Activated effector memory CD4-positive, alpha-beta T cell treated with anti-CD3 and anti-CD28 coated beads, Interleukin-2, amount 50 U/mL, for 16 hours (primary cell): ENCODE results near the gene SS18L1.
"Not testable (repeated sequence)": the region's sequence is repeated elsewhere in the genome, so short reads cannot be mapped to it uniquely, and the experiment has no call there.

Experiments
- DNase-seq: peaks from one replicate; pipeline ENCODE4 v3.0.0-alpha.2; 2020

SS18L1 gene

GRCh38 chr20:62138204-62138543 is 5.4 kb upstream of the SS18L1 start:
- no peak for DNase-seq

GRCh38 chr20:62138912-62139311 is 4.7 kb upstream of the SS18L1 start:
- DNase-seq: no peak

GRCh38 chr20:62139636-62140035 is 3.9 kb upstream of the SS18L1 start:
- no peak for DNase-seq

GRCh38 chr20:62141043-62141396 is 2.5 kb upstream of the SS18L1 start:
- no peak for DNase-seq

- DNase-seq: peak; percentile 69
Observed at GRCh38 chr20:62141397-62142251, 1.9 kb upstream of the SS18L1 start.

- DNase-seq: peak; percentile 72
Observed at GRCh38 chr20:62142252-62143080, 1.1 kb upstream of the SS18L1 start.

- peak; percentile 86 for DNase-seq
Observed at GRCh38 chr20:62143957-62144825, 622 bp downstream of the SS18L1 start.

- no peak for DNase-seq
Observed at GRCh38 chr20:62145688-62146018, 2.1 kb downstream of the SS18L1 start.

GRCh38 chr20:62146019-62146755 is 2.6 kb downstream of the SS18L1 start:
- DNase-seq: no peak

- DNase-seq: no peak
Observed at GRCh38 chr20:62147125-62147524, 3.6 kb downstream of the SS18L1 start.

- DNase-seq: no peak
Observed at GRCh38 chr20:62147528-62147927, 4.0 kb downstream of the SS18L1 start.

- DNase-seq: not testable (repeated sequence)
Observed at GRCh38 chr20:62148383-62148782, 4.8 kb downstream of the SS18L1 start.

GRCh38 chr20:62148908-62149314 is 5.3 kb downstream of the SS18L1 start:
- no peak for DNase-seq

GRCh38 chr20:62149532-62150309 is 6.2 kb downstream of the SS18L1 start:
- no peak for DNase-seq

GRCh38 chr20:62150310-62150575 is 6.7 kb downstream of the SS18L1 start:
- DNase-seq: no peak

- DNase-seq: no peak
Observed at GRCh38 chr20:62151225-62151624, 7.7 kb downstream of the SS18L1 start.

GRCh38 chr20:62151835-62152364 is 8.3 kb downstream of the SS18L1 start:
- no peak for DNase-seq

GRCh38 chr20:62155428-62156253 is 12.1 kb downstream of the SS18L1 start:
- no peak for DNase-seq

GRCh38 chr20:62156254-62156556 is 12.6 kb downstream of the SS18L1 start:
- no peak for DNase-seq

GRCh38 chr20:62156592-62157386 is 13.2 kb downstream of the SS18L1 start:
- DNase-seq: peak; percentile 90
